ENCODE results near the gene SLC9A7.

SLC9A7 gene

DNA sequence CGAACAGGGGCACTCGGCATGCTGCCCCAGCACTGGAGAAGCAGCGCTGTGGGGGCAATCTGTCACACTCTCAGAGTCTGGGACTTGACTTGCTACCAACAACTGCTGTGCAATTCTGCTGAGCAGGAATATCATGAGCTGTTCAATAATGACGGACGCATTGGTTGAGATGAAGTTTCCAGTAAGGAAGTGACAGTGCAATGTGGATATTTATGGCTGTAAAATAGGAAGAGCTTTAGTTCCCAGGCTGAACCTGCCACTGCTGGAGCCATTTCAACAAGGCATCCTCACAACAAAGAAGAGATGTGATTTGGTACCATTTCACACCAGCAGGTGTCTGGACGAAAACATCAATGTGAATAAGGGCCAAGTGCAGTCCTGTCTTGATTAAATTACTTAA lies 161.1 kb downstream of the SLC9A7 start:
- DNase-seq (ENCODE audit: low spot score), result no peak
- in situ Hi-C loops (cut with MboI; ENCODE audit: low sequenced_read_pairs, unreplicated experiment), result no loop called here
- TF ChIP-seq, protein P1, sequence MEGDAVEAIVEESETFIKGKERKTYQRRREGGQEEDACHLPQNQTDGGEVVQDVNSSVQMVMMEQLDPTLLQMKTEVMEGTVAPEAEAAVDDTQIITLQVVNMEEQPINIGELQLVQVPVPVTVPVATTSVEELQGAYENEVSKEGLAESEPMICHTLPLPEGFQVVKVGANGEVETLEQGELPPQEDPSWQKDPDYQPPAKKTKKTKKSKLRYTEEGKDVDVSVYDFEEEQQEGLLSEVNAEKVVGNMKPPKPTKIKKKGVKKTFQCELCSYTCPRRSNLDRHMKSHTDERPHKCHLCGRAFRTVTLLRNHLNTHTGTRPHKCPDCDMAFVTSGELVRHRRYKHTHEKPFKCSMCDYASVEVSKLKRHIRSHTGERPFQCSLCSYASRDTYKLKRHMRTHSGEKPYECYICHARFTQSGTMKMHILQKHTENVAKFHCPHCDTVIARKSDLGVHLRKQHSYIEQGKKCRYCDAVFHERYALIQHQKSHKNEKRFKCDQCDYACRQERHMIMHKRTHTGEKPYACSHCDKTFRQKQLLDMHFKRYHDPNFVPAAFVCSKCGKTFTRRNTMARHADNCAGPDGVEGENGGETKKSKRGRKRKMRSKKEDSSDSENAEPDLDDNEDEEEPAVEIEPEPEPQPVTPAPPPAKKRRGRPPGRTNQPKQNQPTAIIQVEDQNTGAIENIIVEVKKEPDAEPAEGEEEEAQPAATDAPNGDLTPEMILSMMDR (IDR thresholded peaks at IDR 0.05; ENCODE audit: borderline replicate concordance, control extremely low read depth, extremely low read depth, insufficient read depth, missing control alignments), result no peak

DNA sequence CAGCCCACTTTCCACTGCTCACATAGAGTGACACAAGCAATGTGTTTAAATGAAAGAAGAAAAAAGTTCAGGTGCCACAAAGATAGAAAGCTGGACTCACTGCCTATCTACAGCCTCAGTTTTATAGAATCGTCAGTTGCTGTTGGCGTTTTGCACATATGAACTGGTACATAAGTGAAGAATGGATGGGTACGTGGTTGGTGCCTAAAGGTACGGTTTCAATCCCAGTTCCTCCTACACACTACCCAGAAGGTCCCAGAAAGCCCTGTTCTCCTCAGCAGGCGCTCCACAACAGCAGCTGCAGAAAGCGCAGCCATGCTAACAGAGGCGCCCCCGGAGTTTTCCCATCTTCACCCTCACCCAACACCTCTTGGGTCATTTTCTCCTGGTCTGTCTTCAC lies 161.7 kb downstream of the SLC9A7 start:
- TF ChIP-seq, protein P1 (IDR thresholded peaks at IDR 0.05; ENCODE audit: borderline replicate concordance, control extremely low read depth, extremely low read depth, insufficient read depth, missing control alignments), result no peak
- DNase-seq (ENCODE audit: low spot score), result no peak
- in situ Hi-C loops (cut with MboI; ENCODE audit: low sequenced_read_pairs, unreplicated experiment), result no loop called here

DNA sequence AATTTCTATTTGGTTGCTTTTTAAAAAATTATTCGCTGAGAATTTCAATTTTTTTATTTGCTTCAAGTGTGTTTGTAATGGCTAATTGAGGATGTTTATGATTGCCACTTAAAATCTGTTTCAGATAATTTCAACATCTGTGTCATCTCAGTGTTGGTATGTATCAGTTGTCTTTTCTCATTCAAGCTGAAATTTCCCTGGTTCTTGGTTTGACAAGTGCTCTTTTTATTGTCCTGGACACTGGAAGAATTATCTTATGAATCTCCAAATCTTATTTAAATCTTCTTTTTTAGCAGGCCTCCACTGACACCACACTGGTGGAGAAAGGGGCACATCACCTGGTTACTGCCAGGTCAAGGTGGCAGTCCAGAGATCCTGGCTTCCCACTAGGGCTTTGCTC lies 163.8 kb downstream of the SLC9A7 start:
- TF ChIP-seq, protein P1 (IDR thresholded peaks at IDR 0.05; ENCODE audit: borderline replicate concordance, control extremely low read depth, extremely low read depth, insufficient read depth, missing control alignments), result no peak
- DNase-seq (ENCODE audit: low spot score), result no peak
- in situ Hi-C loops (cut with MboI; ENCODE audit: low sequenced_read_pairs, unreplicated experiment), result no loop called here

DNA sequence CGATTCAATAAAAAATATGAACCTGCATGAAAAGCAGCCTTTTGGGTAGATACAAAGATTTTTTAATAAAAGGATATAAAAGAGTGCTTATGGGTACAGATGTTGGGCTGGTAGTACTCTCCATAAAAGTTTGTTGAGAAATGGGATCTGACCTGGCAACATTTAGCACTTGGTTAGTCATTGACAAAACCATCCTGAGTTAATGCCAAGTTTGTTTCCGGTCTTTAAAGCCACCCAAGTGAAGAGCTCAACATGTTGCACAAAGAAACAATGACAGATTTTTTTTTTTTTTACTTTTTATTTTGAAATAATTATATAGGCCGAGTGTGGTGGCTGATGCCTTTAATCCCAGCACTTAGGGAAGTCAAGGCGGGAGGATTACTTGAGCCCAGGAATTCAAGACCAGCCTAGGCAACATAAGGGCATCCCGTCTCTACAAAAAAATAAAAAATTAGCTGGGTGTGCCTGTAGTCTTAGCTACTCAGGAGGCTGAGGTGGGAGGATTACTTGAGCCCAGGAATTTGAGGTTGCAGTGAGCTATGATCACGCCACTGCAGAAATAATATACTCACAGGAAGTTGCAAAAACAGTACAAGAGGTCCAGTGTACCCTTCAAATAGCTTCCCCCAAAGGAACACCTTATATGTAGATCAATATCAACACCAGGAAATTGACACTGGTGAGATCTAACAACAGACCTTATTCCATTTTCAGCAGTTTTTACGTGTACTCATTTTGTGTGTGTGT lies 168.8 kb downstream of the SLC9A7 start:
- in situ Hi-C loops (cut with MboI; ENCODE audit: low sequenced_read_pairs, unreplicated experiment), result no loop called here
- TF ChIP-seq, protein P1 (IDR thresholded peaks at IDR 0.05; ENCODE audit: borderline replicate concordance, control extremely low read depth, extremely low read depth, insufficient read depth, missing control alignments), result no peak
- no peak for DNase-seq (ENCODE audit: low spot score)

DNA sequence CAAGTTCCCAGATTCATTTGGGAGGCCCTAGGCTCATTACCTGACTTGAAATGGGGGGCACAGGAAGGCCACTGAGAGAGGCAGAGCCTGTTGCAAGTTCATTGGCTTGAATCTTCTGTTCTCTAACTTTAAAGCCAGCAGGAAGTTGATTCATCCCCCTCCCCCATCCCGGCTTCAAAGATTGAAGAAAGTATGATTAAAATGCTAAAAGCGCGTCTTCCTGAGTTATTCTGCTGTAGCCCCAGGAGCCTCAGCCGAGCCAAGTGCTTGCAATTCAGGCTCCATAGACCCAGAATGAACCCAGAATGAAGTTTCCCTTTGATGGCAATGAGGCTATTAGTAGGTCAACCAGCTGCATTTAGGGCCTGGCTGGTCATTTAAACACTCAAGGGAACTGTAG lies 170.7 kb downstream of the SLC9A7 start:
- DNase-seq (ENCODE audit: low spot score), result no peak
- TF ChIP-seq, protein P1 (IDR thresholded peaks at IDR 0.05; ENCODE audit: borderline replicate concordance, control extremely low read depth, extremely low read depth, insufficient read depth, missing control alignments), result no peak
- in situ Hi-C loops (cut with MboI; ENCODE audit: low sequenced_read_pairs, unreplicated experiment), result no loop called here

DNA sequence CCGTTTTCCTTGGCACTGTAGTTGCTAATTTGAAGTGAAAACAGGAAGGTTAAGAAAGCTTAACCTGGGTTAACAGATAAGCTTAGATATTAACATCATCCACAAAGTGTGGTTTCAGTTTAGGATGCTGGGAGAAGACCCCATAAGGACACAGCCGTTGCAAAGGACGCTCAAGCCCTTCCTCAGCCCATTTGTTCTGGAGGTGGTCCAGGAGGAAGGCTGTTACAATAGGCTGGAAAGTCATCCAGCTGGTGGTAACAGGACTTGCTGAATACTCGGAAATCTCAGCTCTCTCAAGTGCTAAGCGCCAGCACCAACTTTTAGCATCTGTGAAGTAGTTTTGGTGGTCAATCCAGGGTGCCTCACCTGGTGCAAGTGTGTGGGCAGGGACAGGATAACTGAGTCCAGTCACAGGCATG lies 171.2 kb downstream of the SLC9A7 start:
- in situ Hi-C loops (cut with MboI; ENCODE audit: low sequenced_read_pairs, unreplicated experiment), result no loop called here
- TF ChIP-seq, protein P1 (IDR thresholded peaks at IDR 0.05; ENCODE audit: borderline replicate concordance, control extremely low read depth, extremely low read depth, insufficient read depth, missing control alignments), result no peak
- no peak for DNase-seq (ENCODE audit: low spot score)
